Stimulated activated naive CD8-positive, alpha-beta T cell treated with anti-CD3 and anti-CD28 coated beads, Interleukin-15, amount 100 ng/mL, for 72 hours (primary cell): ENCODE results near the gene SLC24A3.
"Not testable (repeated sequence)": the region's sequence is repeated elsewhere in the genome, so short reads cannot be mapped to it uniquely, and the experiment has no call there.

Source experiments
- ATAC-seq: fragments of 150-1000 bp; cut with Tn5 transposase; 2 replicates; pipeline ENCODE4 v1.10.0; 2021; ENCODE audit warnings: mild to moderate bottlenecking, moderate library complexity
- DNase-seq, 2 donors: peaks; one replicate each; pipeline ENCODE4 v3.0.0; 2021 to 2022
- H3K27ac Mint-ChIP-seq, 2 donors: one replicate each; pipeline ENCODE4 v1.8.0; 2022; ENCODE audit warnings: mild to moderate bottlenecking in 2 of 2, mixed read lengths in 2 of 2, moderate library complexity in 2 of 2
- H3K27me3 Mint-ChIP-seq: one replicate; pipeline ENCODE4 v1.8.0; 2022; ENCODE audit warnings: mixed read lengths
- H3K4me1 Mint-ChIP-seq: one replicate; pipeline ENCODE4 v1.8.0; 2022; ENCODE audit warnings: mild to moderate bottlenecking, mixed read lengths
- H3K4me3 Mint-ChIP-seq, 2 donors: one replicate each; pipeline ENCODE4 v1.8.0; 2022; ENCODE audit warnings: mild to moderate bottlenecking in 2 of 2, mixed read lengths in 2 of 2, moderate library complexity in 1 of 2
- H3K9me3 Mint-ChIP-seq, 2 donors: one replicate each; pipeline ENCODE4 v1.8.0; 2022; ENCODE audit warnings: mixed read lengths in 2 of 2

Gene SLC24A3

GRCh38 chr20:19624221-19624965 is 412.0 kb downstream of the SLC24A3 start:
- no peak overlapping the region for H3K4me3 Mint-ChIP-seq
- H3K9me3 Mint-ChIP-seq = peaks cover 18% of the 10 kb centered on the region in 2 donors
- ATAC-seq = no peak
- peaks cover 30% of the 10 kb centered on the region for H3K27me3 Mint-ChIP-seq
- no peak for DNase-seq
- H3K27ac Mint-ChIP-seq = no peak overlapping the region
- peaks cover 5% of the 10 kb centered on the region for H3K4me1 Mint-ChIP-seq

- H3K4me1 Mint-ChIP-seq = peaks cover 5% of the 10 kb centered on the region
- ATAC-seq (no peak), DNase-seq (no peak)
- H3K4me3 Mint-ChIP-seq = no peak overlapping the region
- peaks cover 18% of the 10 kb centered on the region in 2 donors for H3K9me3 Mint-ChIP-seq
- H3K27me3 Mint-ChIP-seq = peaks cover 21% of the 10 kb centered on the region
- no peak overlapping the region for H3K27ac Mint-ChIP-seq
These were observed 413.0 kb downstream of the SLC24A3 start for GRCh38 chr20:19625426-19625825.

- DNase-seq = no peak
- Mint-ChIP-seq H3K27ac (peak overlapping the region in 1 of 2 donors; percentile 3), H3K27me3 (peaks cover 11% of the 10 kb centered on the region), H3K4me3 (no peak overlapping the region), H3K4me1 (peaks cover 5% of the 10 kb centered on the region), H3K9me3 (peaks cover 18% of the 10 kb centered on the region in 2 donors)
- no peak for ATAC-seq
These were observed 414.5 kb downstream of the SLC24A3 start for GRCh38 chr20:19626896-19627295.

- ATAC-seq = peak; percentile 80
- peaks cover 5% of the 10 kb centered on the region for H3K4me1 Mint-ChIP-seq
- peak overlapping the region; percentile 92 to 97 for H3K27ac Mint-ChIP-seq
- DNase-seq = peak; percentile 64 to 66
- H3K27me3 Mint-ChIP-seq = no peaks in the 10 kb centered on the region
- no peak overlapping the region for H3K4me3 Mint-ChIP-seq
- peaks cover 18% of the 10 kb centered on the region in 2 donors for H3K9me3 Mint-ChIP-seq
These were observed 416.2 kb downstream of the SLC24A3 start for GRCh38 chr20:19628570-19629134.

- H3K4me3 Mint-ChIP-seq = no peak overlapping the region
- no peaks in the 10 kb centered on the region for H3K27me3 Mint-ChIP-seq
- H3K4me1 Mint-ChIP-seq = peaks cover 5% of the 10 kb centered on the region
- ATAC-seq (no peak), DNase-seq (no peak)
- peaks cover 7 to 14% of the 10 kb centered on the region in 2 donors for H3K9me3 Mint-ChIP-seq
- no peak overlapping the region for H3K27ac Mint-ChIP-seq
These were observed 419.0 kb downstream of the SLC24A3 start for GRCh38 chr20:19631410-19631809.

- no peak overlapping the region for H3K27ac Mint-ChIP-seq
- ATAC-seq (no peak), DNase-seq (no peak)
- peaks cover 4 to 6% of the 10 kb centered on the region in 2 donors for H3K9me3 Mint-ChIP-seq
- no peak overlapping the region for H3K4me3 Mint-ChIP-seq
- no peaks in the 10 kb centered on the region for H3K4me1 Mint-ChIP-seq
- H3K27me3 Mint-ChIP-seq = no peaks in the 10 kb centered on the region
These were observed 421.5 kb downstream of the SLC24A3 start for GRCh38 chr20:19633985-19634384.

GRCh38 chr20:19639471-19640045 is 427.1 kb downstream of the SLC24A3 start:
- not testable (repeated sequence) for H3K27ac Mint-ChIP-seq, H3K4me3 Mint-ChIP-seq, H3K9me3 Mint-ChIP-seq, H3K27me3 Mint-ChIP-seq, DNase-seq, H3K4me1 Mint-ChIP-seq, ATAC-seq

- ATAC-seq = no peak
These were observed 430.4 kb downstream of the SLC24A3 start for GRCh38 chr20:19642860-19643259.

GRCh38 chr20:19644085-19644484 is 431.6 kb downstream of the SLC24A3 start:
- ATAC-seq (no peak), DNase-seq (no peak)
- Mint-ChIP-seq H3K4me1 (no peaks in the 10 kb centered on the region), H3K27ac (no peak overlapping the region), H3K27me3 (peaks cover 9% of the 10 kb centered on the region), H3K4me3 (no peak overlapping the region), H3K9me3 (no peaks in the 10 kb centered on the region)

More at GRCh38 chr20:19642860-19643259, 430.4 kb downstream of the SLC24A3 start:
- Mint-ChIP-seq H3K4me3 (no peak overlapping the region), H3K4me1 (no peaks in the 10 kb centered on the region), H3K9me3 (no peaks in the 10 kb centered on the region), H3K27ac (no peak overlapping the region), H3K27me3 (peaks cover 9% of the 10 kb centered on the region)
- no peak for DNase-seq

GRCh38 chr20:19646963-19647362 is 434.5 kb downstream of the SLC24A3 start:
- Mint-ChIP-seq H3K9me3 (peaks cover 0 to 10% of the 10 kb centered on the region in 2 donors), H3K4me3 (no peak overlapping the region), H3K27ac (no peak overlapping the region), H3K4me1 (no peaks in the 10 kb centered on the region), H3K27me3 (peaks cover 9% of the 10 kb centered on the region)
- DNase-seq (no peak), ATAC-seq (no peak)

- ATAC-seq = no peak
- Mint-ChIP-seq H3K9me3 (peaks cover 0 to 10% of the 10 kb centered on the region in 2 donors), H3K27me3 (peaks cover 9% of the 10 kb centered on the region), H3K4me3 (no peak overlapping the region), H3K4me1 (no peaks in the 10 kb centered on the region), H3K27ac (no peak overlapping the region)
- no peak for DNase-seq
These were observed 435.6 kb downstream of the SLC24A3 start for GRCh38 chr20:19648024-19648423.

GRCh38 chr20:19649041-19649440 is 436.6 kb downstream of the SLC24A3 start:
- H3K4me1 Mint-ChIP-seq = no peaks in the 10 kb centered on the region
- DNase-seq (no peak), ATAC-seq (no peak)
- H3K4me3 Mint-ChIP-seq = no peak overlapping the region
- H3K27me3 Mint-ChIP-seq = peaks cover 7% of the 10 kb centered on the region
- H3K27ac Mint-ChIP-seq = no peak overlapping the region
- H3K9me3 Mint-ChIP-seq = peaks cover 0 to 10% of the 10 kb centered on the region in 2 donors

- H3K4me3 Mint-ChIP-seq = no peak overlapping the region
- H3K4me1 Mint-ChIP-seq = no peaks in the 10 kb centered on the region
- peaks cover 4% of the 10 kb centered on the region for H3K27me3 Mint-ChIP-seq
- H3K9me3 Mint-ChIP-seq = peaks cover 0 to 10% of the 10 kb centered on the region in 2 donors
- no peak overlapping the region for H3K27ac Mint-ChIP-seq
- ATAC-seq (no peak), DNase-seq (no peak)
These were observed 440.2 kb downstream of the SLC24A3 start for GRCh38 chr20:19652591-19653026.

- ATAC-seq (no peak), DNase-seq (no peak)
- no peak overlapping the region for H3K4me3 Mint-ChIP-seq
- peaks cover 5% of the 10 kb centered on the region for H3K4me1 Mint-ChIP-seq
- H3K27ac Mint-ChIP-seq = no peak overlapping the region
- H3K27me3 Mint-ChIP-seq = peaks cover 12% of the 10 kb centered on the region
- peaks cover 0 to 10% of the 10 kb centered on the region in 2 donors for H3K9me3 Mint-ChIP-seq
These were observed 440.9 kb downstream of the SLC24A3 start for GRCh38 chr20:19653327-19653726.

- H3K9me3 Mint-ChIP-seq = peaks cover 0 to 10% of the 10 kb centered on the region in 2 donors
- no peak overlapping the region for H3K27ac Mint-ChIP-seq
- DNase-seq (no peak), ATAC-seq (no peak)
- peaks cover 12% of the 10 kb centered on the region for H3K4me1 Mint-ChIP-seq
- peaks cover 21% of the 10 kb centered on the region for H3K27me3 Mint-ChIP-seq
- no peak overlapping the region for H3K4me3 Mint-ChIP-seq
These were observed 442.5 kb downstream of the SLC24A3 start for GRCh38 chr20:19654921-19655320.

- no peaks in the 10 kb centered on the region for H3K9me3 Mint-ChIP-seq
- peaks cover 12% of the 10 kb centered on the region for H3K4me1 Mint-ChIP-seq
- H3K27ac Mint-ChIP-seq = no peak overlapping the region
- DNase-seq = no peak
- no peak overlapping the region for H3K4me3 Mint-ChIP-seq
- H3K27me3 Mint-ChIP-seq = peaks cover 40% of the 10 kb centered on the region
- ATAC-seq = no peak
These were observed 445.7 kb downstream of the SLC24A3 start for GRCh38 chr20:19658137-19658536.
